WI38 (cell line): ENCODE data around the gene ANKS4B.

ENCODE experiments used
- H3K4me3 ChIP-seq: 2 replicates; pipeline ENCODE4 v1.5.1; 2011; ENCODE audit warnings: low read depth, mild to moderate bottlenecking, control low read depth, low read length
- CTCF ChIP-seq: IDR thresholded peaks from 2 replicates; pipeline ENCODE4 v1.5.1; 2012; ENCODE audit warnings: low read depth, mild to moderate bottlenecking, control low read depth, low read length

ANKS4B gene

GRCh38 chr16:21233521-21234150 is at the start of gene ANKS4B:
Gene ANKS4B (plus strand): TSS chr16:21233699. CDS start chr16:21233738, 39 bp downstream.
- TF ChIP-seq CTCF = no peak

GRCh38 chr16:21183995-21184394 is 49.5 kb upstream of the ANKS4B start:
- TF ChIP-seq CTCF = no peak
- H3K4me3 ChIP-seq = no peak overlapping the region

More at GRCh38 chr16:21233521-21234150, at the start of gene ANKS4B:
- no peak within 1 kb of the TSS for H3K4me3 ChIP-seq

GRCh38 chr16:21184834-21185233 is 48.7 kb upstream of the ANKS4B start:
- no peak for TF ChIP-seq CTCF
- H3K4me3 ChIP-seq = no peak overlapping the region

DNA sequence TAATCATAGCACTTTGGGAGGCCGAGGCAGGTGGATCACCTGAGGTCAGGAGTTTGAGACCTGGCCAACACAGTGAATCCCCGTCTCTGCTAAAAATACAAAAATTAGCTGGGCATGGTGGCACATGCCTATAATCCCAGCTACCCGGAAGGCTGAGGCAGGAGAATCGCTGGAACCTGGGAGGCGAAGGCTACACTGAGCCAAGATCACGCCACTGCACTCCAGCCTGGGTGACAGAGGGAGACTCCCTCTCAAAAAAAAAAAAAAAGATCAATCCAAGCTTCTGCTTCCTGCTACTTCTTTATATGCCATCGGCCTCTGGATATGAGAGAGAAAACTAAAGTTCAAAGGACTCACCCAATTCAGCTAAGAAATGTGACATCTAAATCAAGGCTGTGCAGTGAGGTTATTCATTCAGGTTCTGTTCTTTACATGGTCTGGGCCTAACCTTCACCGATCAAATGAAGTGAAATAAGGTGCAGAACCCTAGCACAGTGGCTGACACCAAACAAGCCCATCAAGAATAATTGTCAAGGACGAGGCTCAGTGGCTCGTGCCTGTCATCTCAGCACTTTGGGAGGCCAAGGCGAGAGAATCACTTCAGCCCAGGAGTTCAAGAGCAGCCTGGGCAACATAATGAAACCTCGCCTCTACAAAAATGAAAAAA is 47.7 kb upstream of the ANKS4B start:
- no peak for TF ChIP-seq CTCF
- H3K4me3 ChIP-seq = no peak overlapping the region

GRCh38 chr16:21186326-21186691 is 47.2 kb upstream of the ANKS4B start:
- H3K4me3 ChIP-seq = no peak overlapping the region
- no peak for TF ChIP-seq CTCF

DNA sequence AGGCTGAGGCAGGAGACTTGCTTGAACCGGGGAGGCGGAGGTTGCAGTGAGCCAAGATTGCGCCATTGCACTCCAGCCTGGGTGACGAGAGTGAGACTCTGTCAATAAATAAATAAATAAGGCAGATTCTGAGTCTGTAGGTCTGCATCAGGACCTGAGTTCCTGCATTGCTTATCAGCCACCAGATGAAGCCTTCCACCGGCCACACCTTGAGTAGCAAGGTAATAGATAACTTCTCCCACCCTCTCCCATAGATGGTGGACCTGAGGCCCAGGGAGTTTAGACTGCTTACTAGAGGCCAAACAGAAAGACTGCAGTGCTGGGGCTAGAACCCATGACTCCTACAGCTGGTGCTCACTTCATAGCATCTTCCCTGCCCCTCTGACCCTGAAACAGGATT is 44.2 kb upstream of the ANKS4B start:
- no peak overlapping the region for H3K4me3 ChIP-seq
- no peak for TF ChIP-seq CTCF

DNA sequence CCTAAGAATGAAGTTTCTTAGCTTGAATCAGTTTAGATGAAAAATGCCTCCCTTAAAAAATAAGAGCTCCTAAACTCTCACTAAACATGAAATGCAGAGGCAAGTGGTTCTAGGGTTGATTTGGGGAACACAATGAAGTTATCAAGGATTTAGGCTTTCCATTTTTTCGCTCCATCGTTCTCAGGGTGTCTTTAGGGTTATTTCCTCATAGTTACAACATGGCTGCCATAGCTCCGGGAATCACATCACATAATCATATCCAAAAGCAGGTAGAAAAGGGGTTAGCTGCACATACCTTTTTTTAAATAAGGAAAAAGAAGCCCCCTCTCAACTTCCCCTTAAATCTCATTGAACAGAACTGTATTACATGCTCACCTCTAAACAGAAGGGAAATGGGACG is 43.5 kb upstream of the ANKS4B start:
- no peak overlapping the region for H3K4me3 ChIP-seq
- no peak for TF ChIP-seq CTCF
